Measurements from ENCODE around the gene SYNGAP1. TPM values are rescaled to one million over a fixed set of nuclear protein-coding genes. Genes with fewer than 3 reads are reported as not detected.

The SYNGAP1 gene
- total RNA-seq, 2 experiments from 2014 or later: 24.1 to 39.8 TPM

- no peaks in the 10 kb centered on the region for H3K4me1 Mint-ChIP-seq
- ATAC-seq (no peak), DNase-seq (no peak)
- H3K27me3 Mint-ChIP-seq: no peaks in the 10 kb centered on the region
- H3K4me3 Mint-ChIP-seq: no peak overlapping the region
- peaks cover 25% of the 10 kb centered on the region for H3K36me3 Mint-ChIP-seq
- H3K27ac Mint-ChIP-seq: no peak overlapping the region
- H3K9me3 Mint-ChIP-seq (ENCODE audit: low read depth): no peaks in the 10 kb centered on the region
- CTCF ChIA-PET: interaction anchor here (1.1 kb wide), 1 partner anchor 10 kb away, joined by 4 read pairs; no protein-coding TSS in a partner anchor
These were observed 21.6 kb downstream of the SYNGAP1 start for GRCh38 chr6:33441457-33441856.

- Mint-ChIP-seq H3K9me3 (ENCODE audit: low read depth) (no peaks in the 10 kb centered on the region), H3K4me1 (no peaks in the 10 kb centered on the region), H3K4me3 (no peak overlapping the region), H3K36me3 (peaks cover 23% of the 10 kb centered on the region), H3K27me3 (no peaks in the 10 kb centered on the region), H3K27ac (no peak overlapping the region)
- CTCF ChIA-PET: interaction anchor here (1.1 kb wide), 1 partner anchor 11 kb away, joined by 4 read pairs; no protein-coding TSS in a partner anchor
- ATAC-seq (no peak), DNase-seq (no peak)
These were observed 22.4 kb downstream of the SYNGAP1 start for GRCh38 chr6:33442283-33442682.

GRCh38 chr6:33443025-33443424, 23.2 kb downstream of the SYNGAP1 start:
- ATAC-seq (no peak), DNase-seq (no peak)
- H3K27ac Mint-ChIP-seq: no peak overlapping the region
- H3K4me3 Mint-ChIP-seq: no peak overlapping the region
- peaks cover 20% of the 10 kb centered on the region for H3K36me3 Mint-ChIP-seq
- CTCF ChIA-PET: no interaction called here
- H3K9me3 Mint-ChIP-seq (ENCODE audit: low read depth): no peaks in the 10 kb centered on the region
- no peaks in the 10 kb centered on the region for H3K4me1 Mint-ChIP-seq
- H3K27me3 Mint-ChIP-seq: no peaks in the 10 kb centered on the region

- CTCF ChIA-PET: interaction anchor here (1.4 kb wide), 1 partner anchor 13 kb away, joined by 3 read pairs; no protein-coding TSS in a partner anchor
- Mint-ChIP-seq H3K4me1 (no peaks in the 10 kb centered on the region), H3K36me3 (peaks cover 18% of the 10 kb centered on the region), H3K9me3 (ENCODE audit: low read depth) (no peaks in the 10 kb centered on the region), H3K27ac (no peak overlapping the region), H3K4me3 (no peak overlapping the region), H3K27me3 (no peaks in the 10 kb centered on the region)
- DNase-seq: no peak
- no peak for ATAC-seq
These were observed 24.0 kb downstream of the SYNGAP1 start for GRCh38 chr6:33443619-33444504.

GRCh38 chr6:33445119-33445603, 25.3 kb downstream of the SYNGAP1 start:
- no peak overlapping the region for H3K4me3 Mint-ChIP-seq
- ATAC-seq: no peak
- CTCF ChIA-PET: interaction anchor here (1.4 kb wide), 1 partner anchor 12 kb away, joined by 3 read pairs; no protein-coding TSS in a partner anchor
- H3K4me1 Mint-ChIP-seq: no peaks in the 10 kb centered on the region
- peaks cover 14% of the 10 kb centered on the region for H3K36me3 Mint-ChIP-seq
- no peak for DNase-seq
- H3K27me3 Mint-ChIP-seq: no peaks in the 10 kb centered on the region
- no peak overlapping the region for H3K27ac Mint-ChIP-seq
- H3K9me3 Mint-ChIP-seq (ENCODE audit: low read depth): no peaks in the 10 kb centered on the region

GRCh38 chr6:33446356-33446755, 26.5 kb downstream of the SYNGAP1 start:
- Mint-ChIP-seq H3K27me3 (no peaks in the 10 kb centered on the region), H3K9me3 (ENCODE audit: low read depth) (no peaks in the 10 kb centered on the region), H3K36me3 (peaks cover 14% of the 10 kb centered on the region), H3K27ac (no peak overlapping the region), H3K4me3 (no peak overlapping the region), H3K4me1 (no peaks in the 10 kb centered on the region)
- DNase-seq: no peak
- no peak for ATAC-seq
- CTCF ChIA-PET: no interaction called here

GRCh38 chr6:33450434-33450833, 30.6 kb downstream of the SYNGAP1 start:
- no peaks in the 10 kb centered on the region for H3K9me3 Mint-ChIP-seq (ENCODE audit: low read depth)
- CTCF ChIA-PET: interaction anchor here (1.6 kb wide), 1 partner anchor 20 kb away, joined by 6 read pairs; no protein-coding TSS in a partner anchor
- peaks cover 14% of the 10 kb centered on the region for H3K36me3 Mint-ChIP-seq
- ATAC-seq: no peak
- no peak overlapping the region for H3K4me3 Mint-ChIP-seq
- DNase-seq: no peak
- no peak overlapping the region for H3K27ac Mint-ChIP-seq
- H3K4me1 Mint-ChIP-seq: peaks cover 21% of the 10 kb centered on the region
- no peaks in the 10 kb centered on the region for H3K27me3 Mint-ChIP-seq

GRCh38 chr6:33451606-33452005, 31.7 kb downstream of the SYNGAP1 start:
- Mint-ChIP-seq H3K4me1 (peaks cover 22% of the 10 kb centered on the region), H3K9me3 (ENCODE audit: low read depth) (no peaks in the 10 kb centered on the region), H3K4me3 (no peak overlapping the region), H3K27me3 (no peaks in the 10 kb centered on the region), H3K36me3 (peaks cover 10% of the 10 kb centered on the region), H3K27ac (no peak overlapping the region)
- ATAC-seq (no peak), DNase-seq (no peak)
- CTCF ChIA-PET: no interaction called here

- no peak overlapping the region for H3K27ac Mint-ChIP-seq
- no peaks in the 10 kb centered on the region for H3K9me3 Mint-ChIP-seq (ENCODE audit: low read depth)
- H3K36me3 Mint-ChIP-seq: peaks cover 10% of the 10 kb centered on the region
- no peak overlapping the region for H3K4me3 Mint-ChIP-seq
- CTCF ChIA-PET: no interaction called here
- no peak for ATAC-seq
- DNase-seq: no peak
- H3K4me1 Mint-ChIP-seq: peaks cover 22% of the 10 kb centered on the region
- H3K27me3 Mint-ChIP-seq: no peaks in the 10 kb centered on the region
These were observed 32.6 kb downstream of the SYNGAP1 start for GRCh38 chr6:33452496-33452895.

- Mint-ChIP-seq H3K9me3 (ENCODE audit: low read depth) (no peaks in the 10 kb centered on the region), H3K27me3 (no peaks in the 10 kb centered on the region), H3K4me1 (peaks cover 22% of the 10 kb centered on the region), H3K4me3 (peak overlapping the region; percentile 96), H3K36me3 (peaks cover 10% of the 10 kb centered on the region), H3K27ac (peak overlapping the region; percentile 86)
- DNase-seq (no peak), ATAC-seq (no peak)
- CTCF ChIA-PET: interaction anchor here (1.3 to 1.8 kb wide), 7 partner anchors 15 to 164 kb away, joined by 3 to 8 read pairs (median 4); partner anchors contain the start of genes BAK1, PFDN6 and WDR46
These were observed 33.6 kb downstream of the SYNGAP1 start for GRCh38 chr6:33453393-33454008.

GRCh38 chr6:33454009-33454946, 34.4 kb downstream of the SYNGAP1 start, which contains the start of gene ZBTB9:
TSS of gene ZBTB9 (plus strand) at chr6:33454576. CDS start at chr6:33455101, 525 bp downstream.
- Mint-ChIP-seq H3K4me3 (peak within 1 kb of the TSS; percentile 96), H3K9me3 (ENCODE audit: low read depth) (no peaks in the 10 kb centered on the region)

GRCh38 chr6:33455051-33455450, 35.2 kb downstream of the SYNGAP1 start:
- peaks cover 22% of the 10 kb centered on the region for H3K4me1 Mint-ChIP-seq
- no peak for ATAC-seq

More at GRCh38 chr6:33454009-33454946, 34.4 kb downstream of the SYNGAP1 start, which contains the start of gene ZBTB9:
- CTCF ChIA-PET: interaction anchor here (1.1 to 1.8 kb wide), 10 partner anchors 14 to 257 kb away, joined by 3 to 8 read pairs (median 4); partner anchors contain the start of genes BAK1, CUTA, PFDN6 and UQCC2
- DNase-seq: peak; percentile 98
- ATAC-seq: peak; percentile 99
- H3K4me1 Mint-ChIP-seq: peaks cover 22% of the 10 kb centered on the region
- H3K27me3 Mint-ChIP-seq: no peaks in the 10 kb centered on the region
- peak within 1 kb of the TSS; percentile 86 for H3K27ac Mint-ChIP-seq
- peaks cover 7% of the 10 kb centered on the region for H3K36me3 Mint-ChIP-seq

More at GRCh38 chr6:33455051-33455450, 35.2 kb downstream of the SYNGAP1 start:
- H3K27ac Mint-ChIP-seq: peak overlapping the region; percentile 86
- CTCF ChIA-PET: interaction anchor here (1.1 to 1.8 kb wide), 8 partner anchors 13 to 256 kb away, joined by 3 to 8 read pairs (median 4); partner anchors contain the start of genes BAK1, CUTA, PFDN6 and UQCC2
- no peaks in the 10 kb centered on the region for H3K27me3 Mint-ChIP-seq
- peak overlapping the region; percentile 96 for H3K4me3 Mint-ChIP-seq
- H3K36me3 Mint-ChIP-seq: peaks cover 7% of the 10 kb centered on the region
- H3K9me3 Mint-ChIP-seq (ENCODE audit: low read depth): no peaks in the 10 kb centered on the region
- no peak for DNase-seq

Data from activated CD8-positive, alpha-beta memory T cell treated with anti-CD3 and anti-CD28 coated beads, Interleukin-2, amount 10 ng/mL, durations not matched to agents 7 days and 5 days (primary cell).